ENCODE measurements around the gene CD27. TPM values are rescaled to one million over a fixed set of nuclear protein-coding genes. Genes with fewer than 3 reads are reported as not detected.
"Not testable (repeated sequence)": the region's sequence is repeated elsewhere in the genome, so short reads cannot be mapped to it uniquely, and the experiment has no call there.

The CD27 gene
- total and polyA plus RNA-seq, 5 donors = 0.27 to 0.80 (median 0.31) TPM; not detected in 1

GRCh38 chr12:6424008-6424347 is 20.8 kb upstream of the CD27 start:
- 55% methylated on average over 6 of the region's 6 CpGs for WGBS
- H3K9me3 ChIP-seq (ENCODE audit: control insufficient read depth, low read length) = no peaks in the 10 kb centered on the region
- peak; percentile 38 to 61 for ATAC-seq
- peaks cover 2% of the 10 kb centered on the region for H3K4me1 ChIP-seq (ENCODE audit: control insufficient read depth, insufficient read depth, low read length)
- H3K4me3 ChIP-seq (ENCODE audit: low read length) = no peak overlapping the region
- no peak for DNase-seq
- intact Hi-C loops (cut with DNase I) = loop anchor here in 3 of 4 donors (5.0 kb wide), 2 partner anchors 43 to 113 kb away; no protein-coding TSS in a partner anchor
- H3K27ac ChIP-seq (ENCODE audit: low read length) = no peak overlapping the region
- no peaks in the 10 kb centered on the region for H3K27me3 ChIP-seq (ENCODE audit: control insufficient read depth, insufficient read depth)

- Histone ChIP-seq H3K4me3 (ENCODE audit: low read length) (no peak overlapping the region), H3K9me3 (ENCODE audit: control insufficient read depth, low read length) (no peaks in the 10 kb centered on the region), H3K27ac (ENCODE audit: low read length) (no peak overlapping the region), H3K27me3 (ENCODE audit: control insufficient read depth, insufficient read depth) (no peaks in the 10 kb centered on the region), H3K4me1 (ENCODE audit: control insufficient read depth, insufficient read depth, low read length) (peaks cover 2% of the 10 kb centered on the region)
- ATAC-seq = no peak
- DNase-seq = no peak
- 81% methylated on average over 8 of the region's 8 CpGs for WGBS
- intact Hi-C loops (cut with DNase I) = loop anchor here (5.0 kb wide), 3 partner anchors 37 to 112 kb away; no protein-coding TSS in a partner anchor
These were observed 19.9 kb upstream of the CD27 start for GRCh38 chr12:6424866-6425265.

- no peak for ATAC-seq
- Histone ChIP-seq H3K9me3 (ENCODE audit: control insufficient read depth, low read length) (no peaks in the 10 kb centered on the region), H3K4me3 (ENCODE audit: low read length) (no peak overlapping the region), H3K4me1 (ENCODE audit: control insufficient read depth, insufficient read depth, low read length) (peaks cover 5% of the 10 kb centered on the region), H3K27ac (ENCODE audit: low read length) (no peak overlapping the region), H3K27me3 (ENCODE audit: control insufficient read depth, insufficient read depth) (no peaks in the 10 kb centered on the region)
- 78% methylated on average over 23 of the region's 23 CpGs for WGBS
- intact Hi-C loops (cut with DNase I) = loop anchor here in 2 of 4 donors (5.0 kb wide), 1 partner anchor 36 kb away; no protein-coding TSS in a partner anchor
- peak in 2 of 3 donors; percentile 63 to 67 for DNase-seq
These were observed 18.9 kb upstream of the CD27 start for GRCh38 chr12:6425590-6426531.

- no peak for ATAC-seq
- Histone ChIP-seq H3K27ac (ENCODE audit: low read length) (no peak overlapping the region), H3K27me3 (ENCODE audit: control insufficient read depth, insufficient read depth) (no peaks in the 10 kb centered on the region), H3K4me3 (ENCODE audit: low read length) (no peak overlapping the region), H3K4me1 (ENCODE audit: control insufficient read depth, insufficient read depth, low read length) (peaks cover 5% of the 10 kb centered on the region), H3K9me3 (ENCODE audit: control insufficient read depth, low read length) (no peaks in the 10 kb centered on the region)
- intact Hi-C loops (cut with DNase I) = loop anchor here in 2 of 4 donors (5.0 kb wide), 1 partner anchor 35 kb away; no protein-coding TSS in a partner anchor
- DNase-seq = no peak
- 80% methylated on average over 14 of the region's 14 CpGs for whole genome bisulfite sequencing
These were observed 17.7 kb upstream of the CD27 start for GRCh38 chr12:6426882-6427671.

- not testable (repeated sequence) for H3K4me1 ChIP-seq (ENCODE audit: control insufficient read depth, insufficient read depth, low read length); H3K27ac ChIP-seq (ENCODE audit: low read length); H3K27me3 ChIP-seq (ENCODE audit: control insufficient read depth, insufficient read depth); H3K4me3 ChIP-seq (ENCODE audit: low read length); H3K9me3 ChIP-seq (ENCODE audit: control insufficient read depth, low read length); DNase-seq; ATAC-seq
- WGBS = 95% methylated on average over 10 of the region's 10 CpGs
- intact Hi-C loops (cut with DNase I) = loop anchor here in 2 of 4 donors (5.0 kb wide), 1 partner anchor 35 kb away; no protein-coding TSS in a partner anchor
These were observed 17.0 kb upstream of the CD27 start for GRCh38 chr12:6427796-6428195.

GRCh38 chr12:6428326-6428725 is 16.4 kb upstream of the CD27 start:
- ATAC-seq (no peak), DNase-seq (no peak)
- no peak overlapping the region for H3K27ac ChIP-seq (ENCODE audit: low read length)
- no peak overlapping the region for H3K4me3 ChIP-seq (ENCODE audit: low read length)
- peaks cover 5% of the 10 kb centered on the region for H3K4me1 ChIP-seq (ENCODE audit: control insufficient read depth, insufficient read depth, low read length)
- intact Hi-C loops (cut with DNase I) = loop anchor here in 2 of 4 donors (5.0 kb wide), 1 partner anchor 34 kb away; no protein-coding TSS in a partner anchor
- H3K27me3 ChIP-seq (ENCODE audit: control insufficient read depth, insufficient read depth) = no peaks in the 10 kb centered on the region
- 82% methylated on average over 3 of the region's 3 CpGs for WGBS
- H3K9me3 ChIP-seq (ENCODE audit: control insufficient read depth, low read length) = no peaks in the 10 kb centered on the region

GRCh38 chr12:6430124-6430989 is 14.4 kb upstream of the CD27 start:
- H3K4me1 ChIP-seq (ENCODE audit: control insufficient read depth, insufficient read depth, low read length) = peaks cover 3% of the 10 kb centered on the region
- H3K27me3 ChIP-seq (ENCODE audit: control insufficient read depth, insufficient read depth) = no peaks in the 10 kb centered on the region
- peak overlapping the region; percentile 40 for H3K4me3 ChIP-seq (ENCODE audit: low read length)
- DNase-seq = peak; percentile 89 to 95 (median 94)
- H3K27ac ChIP-seq (ENCODE audit: low read length) = peak overlapping the region; percentile 97
- intact Hi-C loops (cut with DNase I) = no loop called here
- no peaks in the 10 kb centered on the region for H3K9me3 ChIP-seq (ENCODE audit: control insufficient read depth, low read length)
- ATAC-seq = peak; percentile 93 to 97
- 18% methylated on average over 19 of the region's 19 CpGs for WGBS

GRCh38 chr12:6432991-6433390 is 11.8 kb upstream of the CD27 start:
- H3K4me1 ChIP-seq (ENCODE audit: control insufficient read depth, insufficient read depth, low read length) = peaks cover 3% of the 10 kb centered on the region
- H3K27ac ChIP-seq (ENCODE audit: low read length) = no peak overlapping the region
- no peaks in the 10 kb centered on the region for H3K27me3 ChIP-seq (ENCODE audit: control insufficient read depth, insufficient read depth)
- no peak for ATAC-seq
- 81% methylated on average over 5 of the region's 5 CpGs for WGBS
- no peak for DNase-seq
- H3K9me3 ChIP-seq (ENCODE audit: control insufficient read depth, low read length) = no peaks in the 10 kb centered on the region
- H3K4me3 ChIP-seq (ENCODE audit: low read length) = no peak overlapping the region
- intact Hi-C loops (cut with DNase I) = no loop called here

GRCh38 chr12:6434205-6435140 is 10.3 kb upstream of the CD27 start:
- no peak overlapping the region for H3K27ac ChIP-seq (ENCODE audit: low read length)
- WGBS = 82% methylated on average over 17 of the region's 17 CpGs

More at GRCh38 chr12:6434205-6435140, 10.3 kb upstream of the CD27 start:
- Histone ChIP-seq H3K27me3 (ENCODE audit: control insufficient read depth, insufficient read depth) (no peaks in the 10 kb centered on the region), H3K9me3 (ENCODE audit: control insufficient read depth, low read length) (no peaks in the 10 kb centered on the region), H3K4me1 (ENCODE audit: control insufficient read depth, insufficient read depth, low read length) (peaks cover 3% of the 10 kb centered on the region), H3K4me3 (ENCODE audit: low read length) (no peak overlapping the region)
- intact Hi-C loops (cut with DNase I) = no loop called here
- ATAC-seq = no peak
- no peak for DNase-seq

Data from right cardiac atrium (tissue), 5 donors.